Effector CD8-positive, alpha-beta T cell (primary cell): ENCODE results near the gene STEAP4.
"Not testable (repeated sequence)": the region's sequence is repeated elsewhere in the genome, so short reads cannot be mapped to it uniquely, and the experiment has no call there.

ENCODE experiments used
- DNase-seq: peaks from one replicate; lab custom pipeline; 2025; lab: John Stamatoyannopoulos, UW

STEAP4 gene

GRCh38 chr7:88312061-88312663, 5.5 kb upstream of the STEAP4 start:
- DNase-seq, result no peak

GRCh38 chr7:88311675-88312036, 5.0 kb upstream of the STEAP4 start:
- DNase-seq, result no peak

- no peak for DNase-seq
Measured at GRCh38 chr7:88310956-88311674, 4.4 kb upstream of the STEAP4 start.

- DNase-seq, result no peak
Measured at GRCh38 chr7:88309819-88310218, 3.1 kb upstream of the STEAP4 start.

GRCh38 chr7:88307823-88308222, 1.1 kb upstream of the STEAP4 start:
- DNase-seq, result no peak

- no peak for DNase-seq
Measured at GRCh38 chr7:88307412-88307811, 718 bp upstream of the STEAP4 start.

- no peak for DNase-seq
Measured at GRCh38 chr7:88305044-88305443, 1.6 kb downstream of the STEAP4 start.

- no peak for DNase-seq
Measured at GRCh38 chr7:88302486-88302885, 4.2 kb downstream of the STEAP4 start.

GRCh38 chr7:88301924-88302323, 4.8 kb downstream of the STEAP4 start:
- DNase-seq, result no peak

- DNase-seq, result no peak
Measured at GRCh38 chr7:88300401-88300945, 6.2 kb downstream of the STEAP4 start.

- no peak for DNase-seq
Measured at GRCh38 chr7:88299126-88299525, 7.6 kb downstream of the STEAP4 start.

GRCh38 chr7:88293866-88294265, 12.8 kb downstream of the STEAP4 start:
- DNase-seq, result no peak

GRCh38 chr7:88291398-88292173, 15.1 kb downstream of the STEAP4 start:
- DNase-seq, result no peak

- no peak for DNase-seq
Measured at GRCh38 chr7:88290491-88290890, 16.2 kb downstream of the STEAP4 start.

GRCh38 chr7:88289564-88290025, 17.1 kb downstream of the STEAP4 start:
- no peak for DNase-seq

GRCh38 chr7:88281749-88282148, 24.9 kb downstream of the STEAP4 start:
- no peak for DNase-seq

- no peak for DNase-seq
Measured at GRCh38 chr7:88280801-88281200, 25.9 kb downstream of the STEAP4 start.

- DNase-seq, result no peak
Measured at GRCh38 chr7:88279323-88279722, 27.4 kb downstream of the STEAP4 start.

- no peak for DNase-seq
Measured at GRCh38 chr7:88278881-88279280, 27.8 kb downstream of the STEAP4 start.

GRCh38 chr7:88276605-88277153, 30.0 kb downstream of the STEAP4 start:
- DNase-seq, result no peak

- not testable (repeated sequence) for DNase-seq
Measured at GRCh38 chr7:88274856-88275255, 31.8 kb downstream of the STEAP4 start.

GRCh38 chr7:88269586-88269985, 37.1 kb downstream of the STEAP4 start:
- DNase-seq, result no peak
